C4-2B (cell line): ENCODE results near the gene DPEP2.
"Not testable (repeated sequence)": the region's sequence is repeated elsewhere in the genome, so short reads cannot be mapped to it uniquely, and the experiment has no call there.

Experiments
- H3K27ac ChIP-seq: fragments of 450-650 bp; 2 replicates; pipeline ENCODE4 v1.5.1; 2017
- ZFX ChIP-seq: fragments of 450-650 bp; IDR thresholded peaks from 2 replicates; pipeline ENCODE4 v1.6.1; 2017
- TF ChIP-seq, protein P1 (sequence below): fragments of 450-650 bp; conservative IDR thresholded peaks from 2 replicates; pipeline ENCODE4 v1.5.1; 2017; ENCODE audit warnings: mild to moderate bottlenecking

Gene DPEP2

DNA sequence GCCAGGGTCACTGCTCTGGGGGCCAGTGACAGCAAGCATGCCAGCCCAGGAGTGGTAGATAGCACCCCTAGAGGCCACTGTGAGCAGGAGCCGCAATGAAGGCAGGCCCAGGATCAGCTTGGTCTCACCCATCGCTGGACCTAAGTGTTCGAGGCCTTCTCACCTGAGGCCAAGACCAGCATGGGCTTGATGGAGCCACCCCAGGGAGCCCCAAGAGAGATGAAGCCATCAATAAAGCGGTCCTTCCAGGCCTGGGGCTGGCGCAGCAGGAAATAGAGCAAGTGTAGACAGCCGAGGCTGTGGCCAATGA, 57.1 kb downstream of the DPEP2 start:
- no peak overlapping the region for H3K27ac ChIP-seq

DNA sequence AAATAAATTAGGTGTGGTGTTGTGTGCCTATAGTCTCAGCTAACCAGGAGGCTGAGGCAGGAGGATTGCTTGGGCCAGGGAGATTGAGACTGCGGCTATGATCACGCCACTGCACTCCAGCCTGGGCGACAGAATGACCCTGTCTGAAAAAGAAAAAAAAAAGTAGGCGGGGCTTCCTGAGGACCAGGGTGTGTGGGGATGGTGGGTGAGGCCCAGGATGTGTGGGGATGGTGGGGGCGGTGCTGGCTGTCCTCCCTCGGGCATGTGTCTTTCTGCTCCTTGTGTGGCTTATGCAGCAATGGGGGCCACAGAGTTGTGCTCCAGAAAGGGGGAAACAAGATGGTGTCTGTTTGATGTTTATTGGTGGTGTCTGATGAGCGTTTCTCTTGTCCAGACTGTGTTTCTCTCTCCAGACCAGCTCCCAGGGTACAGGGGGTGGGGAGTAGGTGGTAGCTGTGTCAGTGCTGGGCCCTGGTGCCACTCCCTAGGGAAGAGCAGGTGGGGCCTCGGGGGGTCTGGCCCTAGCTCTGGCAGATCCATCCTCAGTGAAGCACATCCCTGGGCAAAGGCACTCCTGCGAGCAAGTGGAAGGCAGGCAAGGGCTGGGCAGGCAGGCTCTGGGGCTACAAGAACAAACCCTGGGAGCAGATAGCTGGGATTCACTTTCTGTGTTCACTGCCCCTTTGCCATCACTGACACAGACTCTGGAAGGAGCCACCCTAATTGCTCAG, 57.6 kb downstream of the DPEP2 start:
- no peak for TF ChIP-seq ZFX
- TF ChIP-seq, protein P1, sequence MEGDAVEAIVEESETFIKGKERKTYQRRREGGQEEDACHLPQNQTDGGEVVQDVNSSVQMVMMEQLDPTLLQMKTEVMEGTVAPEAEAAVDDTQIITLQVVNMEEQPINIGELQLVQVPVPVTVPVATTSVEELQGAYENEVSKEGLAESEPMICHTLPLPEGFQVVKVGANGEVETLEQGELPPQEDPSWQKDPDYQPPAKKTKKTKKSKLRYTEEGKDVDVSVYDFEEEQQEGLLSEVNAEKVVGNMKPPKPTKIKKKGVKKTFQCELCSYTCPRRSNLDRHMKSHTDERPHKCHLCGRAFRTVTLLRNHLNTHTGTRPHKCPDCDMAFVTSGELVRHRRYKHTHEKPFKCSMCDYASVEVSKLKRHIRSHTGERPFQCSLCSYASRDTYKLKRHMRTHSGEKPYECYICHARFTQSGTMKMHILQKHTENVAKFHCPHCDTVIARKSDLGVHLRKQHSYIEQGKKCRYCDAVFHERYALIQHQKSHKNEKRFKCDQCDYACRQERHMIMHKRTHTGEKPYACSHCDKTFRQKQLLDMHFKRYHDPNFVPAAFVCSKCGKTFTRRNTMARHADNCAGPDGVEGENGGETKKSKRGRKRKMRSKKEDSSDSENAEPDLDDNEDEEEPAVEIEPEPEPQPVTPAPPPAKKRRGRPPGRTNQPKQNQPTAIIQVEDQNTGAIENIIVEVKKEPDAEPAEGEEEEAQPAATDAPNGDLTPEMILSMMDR, result no peak
- H3K27ac ChIP-seq, result no peak overlapping the region

More for the DNA sequence above, 57.1 kb downstream of the DPEP2 start:
- no peak for TF ChIP-seq ZFX
- TF ChIP-seq, protein P1, result peak; percentile 85

DNA sequence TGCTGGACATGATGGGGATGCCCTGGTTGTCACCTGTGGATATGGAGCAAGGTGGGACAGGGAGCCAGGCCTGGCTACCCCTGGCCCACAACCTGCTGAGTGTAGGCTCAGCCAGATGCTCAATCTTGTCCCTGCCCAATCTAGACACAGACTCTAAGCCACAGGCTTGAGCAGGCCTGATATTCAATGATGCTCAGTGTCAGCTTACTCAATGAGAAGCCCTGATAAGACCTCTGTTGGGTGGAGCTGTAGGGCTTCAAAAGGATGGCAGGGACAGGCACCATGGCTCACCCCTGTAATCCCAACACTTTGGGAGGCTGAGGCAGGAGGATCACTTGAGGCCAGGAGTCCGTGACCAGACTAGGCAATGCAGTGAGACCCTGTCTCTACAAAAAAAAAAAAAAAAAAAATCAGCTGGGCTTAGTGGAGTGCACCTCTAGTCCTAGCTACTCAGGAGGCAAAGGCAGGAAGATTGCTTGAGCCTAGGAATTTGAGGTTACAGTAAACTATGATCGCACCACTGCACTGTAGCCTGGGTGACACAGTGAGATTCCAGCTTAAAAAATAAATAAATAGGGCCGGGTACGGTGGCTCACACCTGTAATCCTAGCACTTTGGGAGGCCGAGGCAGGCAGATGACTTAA, 58.7 kb downstream of the DPEP2 start:
- TF ChIP-seq ZFX, result no peak
- TF ChIP-seq, protein P1, result no peak
- H3K27ac ChIP-seq, result no peak overlapping the region; the same call in 1 of the 2 replicates

DNA sequence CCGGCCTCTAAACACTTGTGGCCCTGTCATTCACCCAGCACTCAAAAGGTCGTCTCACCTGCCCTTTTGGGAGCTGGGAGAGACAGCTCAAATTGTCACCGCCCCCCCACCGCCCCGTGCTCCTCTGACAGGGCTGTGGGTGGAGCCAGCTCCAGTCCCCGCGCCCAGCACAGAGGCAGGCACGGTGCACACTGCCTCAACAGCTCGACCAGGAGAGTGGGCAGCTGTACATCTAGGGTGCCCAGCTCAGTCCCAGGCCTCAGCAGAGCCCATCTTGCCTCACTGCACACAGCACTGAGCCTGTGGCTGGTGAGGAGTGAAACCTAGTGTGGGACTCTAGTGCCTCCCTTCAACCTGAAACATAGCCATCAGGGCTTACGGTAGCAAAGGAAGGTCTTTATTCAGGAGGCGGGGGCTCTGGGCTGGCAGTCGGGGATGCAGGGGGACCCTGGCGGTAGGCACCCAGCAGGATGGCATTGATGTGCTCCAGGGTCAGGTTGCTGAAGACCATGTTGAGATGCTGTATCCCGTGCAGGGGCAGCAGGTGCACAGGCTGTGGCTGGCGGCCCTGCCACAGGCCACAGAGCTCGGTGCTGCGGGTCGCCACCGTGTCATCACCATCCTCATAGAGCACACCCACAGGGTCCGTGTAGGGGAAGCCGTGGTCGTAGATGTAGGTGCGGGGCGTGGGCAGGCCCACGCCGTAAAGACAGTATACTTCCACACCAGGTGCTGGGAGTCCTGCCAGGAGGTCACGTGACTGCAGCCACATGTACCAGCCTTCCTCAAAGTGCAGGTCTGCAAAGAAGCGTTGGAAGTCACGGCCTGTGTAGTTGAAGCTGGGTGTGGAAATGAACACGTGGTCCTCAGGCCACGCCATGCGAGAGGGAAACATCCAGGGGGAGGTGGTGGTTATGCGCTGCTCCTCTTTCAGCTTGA, 59.5 kb downstream of the DPEP2 start:
- no peak overlapping the region; the same call in 1 of the 2 replicates for H3K27ac ChIP-seq
- no peak for TF ChIP-seq ZFX
- TF ChIP-seq, protein P1, result no peak

DNA sequence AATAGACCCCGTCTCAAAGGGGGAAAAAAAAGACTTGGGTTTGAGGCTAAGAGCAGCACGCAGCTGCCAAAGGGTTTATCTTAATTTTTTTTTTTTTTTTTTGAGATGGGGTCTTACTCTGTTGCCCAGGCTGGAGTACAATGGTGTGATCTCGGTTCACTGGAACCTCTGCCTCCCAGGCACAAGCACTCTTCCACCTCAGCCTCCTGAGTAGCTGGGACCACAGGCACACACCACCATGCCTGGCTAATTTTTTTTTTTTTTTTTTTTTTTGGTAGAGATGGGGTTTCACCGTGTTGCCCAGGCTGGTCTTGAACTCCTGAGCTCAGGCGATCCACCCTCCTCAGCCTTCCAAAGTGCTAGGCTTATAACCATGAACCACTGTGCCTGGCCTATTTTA, 61.6 kb downstream of the DPEP2 start:
- not testable (repeated sequence) for H3K27ac ChIP-seq
